H1 (cell line): ENCODE data around the gene GRK5. TPM values are rescaled to one million over a fixed set of nuclear protein-coding genes. Genes with fewer than 3 reads are reported as not detected.

Experiments used
- GABPA ChIP-seq: IDR thresholded peaks from 2 replicates; pipeline ENCODE4 v1.6.1; 2011; ENCODE audit warnings: mild to moderate bottlenecking, low read length, moderate library complexity, borderline replicate concordance; ENCODE audit not compliant: insufficient read depth
- KDM1A ChIP-seq: fragments of 200-600, 300-600 bp; sonication (generic); IDR thresholded peaks from 2 replicates; pipeline ENCODE4 v1.7.1; 2016; ENCODE audit warnings: mild to moderate bottlenecking, low read length, borderline replicate concordance
- TBP ChIP-seq: IDR thresholded peaks from 2 replicates; pipeline ENCODE4 v1.6.1; 2011; ENCODE audit warnings: low read depth, low read length, improper control_type of control experiment
- polyA plus RNA-seq, 7 experiments: library from polyadenylated mRNA; depleted of rRNA in 3 of 7; stranded (reverse) in 5 of 7; unstranded in 2 of 7; fragments of >200 nt in 5 of 7; fragments of 200-250 nt in 2 of 7; gene quantifications; 1 replicate in 5 of 7; 2 replicates in 1 of 7; 4 replicates in 1 of 7; pipeline versions ENCODE4 v1.2.1 to v1.2.3, GENCODE V29; 2011 to 2013; ENCODE audit warnings: missing spikeins in 2 of 7, mixed read lengths in 2 of 7
- total RNA-seq: library from RNA; stranded (reverse); fragmentation: NEBNext Ultra II Directional; extraction: Animal tissue kit (Norgen Biotek cat#: 25700); gene quantifications from 2 replicates; pipeline ENCODE4 v1.2.1, GENCODE V29; 2021

Gene GRK5
- total and polyA plus RNA-seq, 2 of the 8 experiments (the other 6 are each of a cell fraction or from before 2014, with no cell fraction given), result 0.54 to 2.5 TPM

- TF ChIP-seq TBP, result no peak
- no peak for TF ChIP-seq GABPA
- TF ChIP-seq KDM1A, result no peak
Measured at GRCh38 chr10:119405520-119405807, 198.1 kb downstream of the GRK5 start (continued).
